GM18951 (cell line): Measurements from ENCODE around the gene NAALADL1.

ENCODE experiments used
- POLR2A ChIP-seq: IDR thresholded peaks from 4 replicates; pipeline ENCODE4 v1.6.1; 2011; ENCODE audit warnings: mild to moderate bottlenecking; ENCODE audit not compliant: insufficient read length, insufficient read depth; ENCODE audit errors: extremely low read depth
- in situ Hi-C: fragments of 300-500 bp; cut with MboI; formaldehyde crosslinking; loops from one replicate; pipeline ENCODE4 v1.12.0; 2022; ENCODE audit warnings: low sequenced_read_pairs, mixed read lengths, inconsistent platforms; ENCODE audit not compliant: unreplicated experiment

The NAALADL1 gene

GRCh38 chr11:65003282-65003681 lies 55.1 kb downstream of the NAALADL1 start:
- in situ Hi-C loops = no loop called here
- no peak for TF ChIP-seq POLR2A

GRCh38 chr11:65002706-65003105 lies 55.6 kb downstream of the NAALADL1 start:
- TF ChIP-seq POLR2A = no peak
- in situ Hi-C loops = no loop called here

DNA sequence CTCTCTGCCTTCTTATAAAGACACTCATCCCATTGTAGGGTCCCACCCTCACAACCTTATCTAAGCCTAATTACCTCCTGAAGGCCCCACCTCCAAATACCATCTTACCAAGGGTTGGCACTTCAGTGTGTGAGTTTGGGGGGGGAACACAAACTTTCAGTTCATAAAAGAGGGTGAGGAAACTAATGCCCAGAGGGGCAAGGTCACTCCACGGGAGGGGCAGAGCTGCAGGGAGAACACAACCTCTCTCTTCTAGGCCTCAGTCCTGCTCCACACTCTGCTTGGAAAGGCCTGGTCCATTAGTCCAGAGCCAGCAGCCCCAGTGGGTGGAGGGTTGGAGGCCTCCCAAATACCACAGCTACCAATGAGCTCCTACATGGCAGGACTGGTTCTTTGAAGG lies 58.9 kb downstream of the NAALADL1 start:
- in situ Hi-C loops = no loop called here
- no peak for TF ChIP-seq POLR2A

DNA sequence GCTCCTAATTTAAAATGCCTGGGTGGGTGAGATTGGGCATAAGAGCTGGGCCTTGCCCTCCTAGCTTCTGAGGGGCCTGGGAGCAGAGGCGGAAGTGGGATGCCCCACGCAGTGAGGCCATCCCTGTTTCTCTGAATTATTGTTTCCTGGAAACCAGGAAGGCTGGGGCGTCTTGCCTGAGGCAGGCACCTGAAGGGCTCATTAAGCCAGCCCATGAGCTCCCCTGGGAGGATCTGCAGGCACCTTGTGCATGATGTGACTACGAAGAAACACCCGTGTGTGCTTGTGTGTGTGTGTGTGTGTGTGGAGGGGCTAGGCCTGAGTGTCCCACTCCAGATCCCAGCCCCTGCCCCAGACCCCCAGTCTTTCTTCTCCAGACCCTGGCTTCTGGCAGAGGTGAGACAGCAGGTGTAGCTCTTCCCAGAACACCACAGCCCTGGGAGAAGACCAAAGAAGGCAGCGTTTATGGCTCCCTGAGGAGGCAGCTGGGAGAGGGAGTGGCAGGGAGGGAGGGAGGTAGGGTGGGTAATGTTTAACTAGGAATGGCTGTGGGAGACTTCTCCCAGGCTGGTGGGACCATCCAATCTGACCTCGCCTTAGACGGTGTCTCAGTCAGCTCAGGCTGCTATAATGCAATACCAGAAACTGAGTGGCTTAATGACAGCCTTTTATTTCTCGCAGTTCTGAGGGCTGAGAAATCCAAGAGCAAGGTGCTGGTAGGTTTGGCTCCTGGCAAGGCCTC lies 59.5 kb downstream of the NAALADL1 start:
- TF ChIP-seq POLR2A = no peak
- in situ Hi-C loops = no loop called here

DNA sequence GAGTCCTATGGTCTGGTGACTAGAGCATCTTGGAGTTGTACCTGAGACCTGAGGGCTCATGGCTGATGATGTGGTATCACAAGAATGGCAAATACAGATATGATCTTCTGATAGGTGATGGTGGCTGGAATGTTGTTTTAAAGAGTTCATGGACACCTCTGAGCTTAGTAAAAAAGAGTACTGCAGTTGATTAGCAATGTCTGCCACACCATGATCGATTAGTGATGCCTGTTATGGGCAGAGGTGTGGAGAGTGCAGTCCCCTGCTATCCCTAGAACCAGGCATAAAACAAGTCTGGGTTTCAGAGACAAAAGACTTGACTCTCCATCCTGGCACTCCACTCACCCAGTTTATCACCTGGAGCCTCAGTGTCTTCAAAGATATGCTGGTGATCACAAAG lies 60.2 kb downstream of the NAALADL1 start:
- in situ Hi-C loops = no loop called here
- TF ChIP-seq POLR2A = no peak

- in situ Hi-C loops = no loop called here
- TF ChIP-seq POLR2A = peak; percentile 32
Measured at GRCh38 chr11:64996710-64997380, 61.5 kb downstream of the NAALADL1 start, which contains the start of gene BATF2. BATF2 (minus strand) TSS chr11:64996971; CDS start chr11:64996914, 57 bp downstream.

GRCh38 chr11:64996327-64996709 lies 62.0 kb downstream of the NAALADL1 start:
- in situ Hi-C loops = no loop called here
- no peak for TF ChIP-seq POLR2A
